Tibial artery (tissue), 4 donors: Measurements from ENCODE around the gene SLC25A51.

Source experiments
- DNase-seq, 2 donors: peaks; one replicate each; pipeline ENCODE4 v3.0.0-alpha.2; 2019
- H3K27ac ChIP-seq, 2 donors: fragments of 200-600 bp; sonication (generic) in 1 of 2; 1 replicate in 1 of 2; 2 replicates in 1 of 2; pipeline ENCODE4 v1.5.1; 2018 to 2019; ENCODE audit warnings: mild to moderate bottlenecking in 1 of 2
- H3K27me3 ChIP-seq, 2 donors: fragments of 200-600 bp; sonication (generic) in 1 of 2; one replicate each; pipeline versions ENCODE4 v1.5.1 to v1.6.0; 2016 to 2019
- H3K36me3 ChIP-seq, 3 donors: fragments of 200-600 bp; sonication (generic) in 2 of 3; one replicate each; pipeline ENCODE4 v1.5.1; 2016 to 2019; ENCODE audit warnings: mild to moderate bottlenecking in 2 of 3
- H3K4me1 ChIP-seq, 4 donors: fragments of 200-600 bp; sonication (generic) in 2 of 4; 1 replicate in 3 of 4; 2 replicates in 1 of 4; pipeline ENCODE4 v1.5.1; 2016 to 2019
- H3K4me3 ChIP-seq, 2 donors: fragments of 200-600 bp; sonication (generic) in 1 of 2; 1 replicate in 1 of 2; 2 replicates in 1 of 2; pipeline ENCODE4 v1.5.1; 2018 to 2019; ENCODE audit warnings: mild to moderate bottlenecking in 2 of 2
- H3K9me3 ChIP-seq, 3 donors: fragments of 200-600 bp; sonication (generic) in 1 of 3; one replicate each; pipeline ENCODE4 v1.5.1; 2016 to 2019
- CTCF ChIP-seq, 2 experiments: fragments of 200-600 bp in 1 of 2; fragments of 450-650 bp in 1 of 2; IDR thresholded peaks; one replicate each; pipeline ENCODE4 v1.5.1; 2017 to 2019; ENCODE audit warnings: antibody characterized with exemption in 2 of 2, mild to moderate bottlenecking in 1 of 2, moderate library complexity in 1 of 2
- intact Hi-C: fragments of 100-400 bp; cut with DNase I; formaldehyde crosslinking; loops from one replicate; pipeline ENCODE4 v1.15.0; 2023; ENCODE audit warnings: low total_unique reads

SLC25A51 gene

GRCh38 chr9:37941253-37941652 is 37.3 kb upstream of the SLC25A51 start:
- H3K36me3 ChIP-seq, result peaks cover 0 to 9% (median 3%) of the 10 kb centered on the region in 3 donors
- DNase-seq, result no peak
- no peak overlapping the region for H3K27ac ChIP-seq
- no peak for TF ChIP-seq CTCF (IDR thresholded peaks at IDR 0.05)
- no peaks in the 10 kb centered on the region for H3K27me3 ChIP-seq
- no peaks in the 10 kb centered on the region for H3K9me3 ChIP-seq
- intact Hi-C loops, result loop anchor here (10.0 kb wide), 1 partner anchor 54 kb away; no protein-coding TSS in a partner anchor
- peaks cover 9 to 66% (median 43%) of the 10 kb centered on the region in 4 donors for H3K4me1 ChIP-seq
- H3K4me3 ChIP-seq, result no peak overlapping the region

GRCh38 chr9:37939575-37940095 is 35.7 kb upstream of the SLC25A51 start:
- H3K27ac ChIP-seq, result no peak overlapping the region
- H3K27me3 ChIP-seq, result no peaks in the 10 kb centered on the region
- H3K4me1 ChIP-seq, result peaks cover 9 to 56% (median 38%) of the 10 kb centered on the region in 4 donors
- no peaks in the 10 kb centered on the region for H3K9me3 ChIP-seq
- no peak overlapping the region for H3K4me3 ChIP-seq
- TF ChIP-seq CTCF (IDR thresholded peaks at IDR 0.05), result no peak
- no peak for DNase-seq
- H3K36me3 ChIP-seq, result peaks cover 0 to 3% (median 0%) of the 10 kb centered on the region in 3 donors
- intact Hi-C loops, result loop anchor here (10.0 kb wide), 1 partner anchor 55 kb away; no protein-coding TSS in a partner anchor

- Histone ChIP-seq H3K9me3 (no peaks in the 10 kb centered on the region), H3K36me3 (peaks cover 0 to 3% (median 0%) of the 10 kb centered on the region in 3 donors), H3K27me3 (no peaks in the 10 kb centered on the region), H3K4me1 (peaks cover 1 to 43% (median 24%) of the 10 kb centered on the region in 4 donors), H3K27ac (peak overlapping the region in 1 of 2 donors; percentile 9), H3K4me3 (no peak overlapping the region)
- intact Hi-C loops, result no loop called here
- TF ChIP-seq CTCF (IDR thresholded peaks at IDR 0.05), result no peak
- no peak for DNase-seq
Observed at GRCh38 chr9:37938121-37938891, 34.4 kb upstream of the SLC25A51 start.

GRCh38 chr9:37937366-37937765 is 33.4 kb upstream of the SLC25A51 start:
- no peak for TF ChIP-seq CTCF (IDR thresholded peaks at IDR 0.05)
- Histone ChIP-seq H3K9me3 (no peaks in the 10 kb centered on the region), H3K36me3 (peaks cover 0 to 3% (median 0%) of the 10 kb centered on the region in 3 donors), H3K4me3 (no peak overlapping the region), H3K27me3 (no peaks in the 10 kb centered on the region), H3K4me1 (peaks cover 0 to 33% (median 15%) of the 10 kb centered on the region in 4 donors), H3K27ac (no peak overlapping the region)
- no peak for DNase-seq
- intact Hi-C loops, result no loop called here

GRCh38 chr9:37936965-37937364 is 33.0 kb upstream of the SLC25A51 start:
- TF ChIP-seq CTCF (IDR thresholded peaks at IDR 0.05), result no peak
- Histone ChIP-seq H3K4me3 (no peak overlapping the region), H3K4me1 (peaks cover 0 to 29% (median 12%) of the 10 kb centered on the region in 4 donors), H3K36me3 (peaks cover 0 to 3% (median 0%) of the 10 kb centered on the region in 3 donors), H3K27me3 (no peaks in the 10 kb centered on the region), H3K27ac (no peak overlapping the region), H3K9me3 (no peaks in the 10 kb centered on the region)
- intact Hi-C loops, result no loop called here
- DNase-seq, result no peak
